GM18519 (cell line): Measurements from ENCODE around the gene ENTPD2.
"Not testable (repeated sequence)": the region's sequence is repeated elsewhere in the genome, so short reads cannot be mapped to it uniquely, and the experiment has no call there.

ENCODE experiments used
- ATAC-seq: cut with Tn5 transposase; IDR thresholded peaks from one replicate; pipeline ENCODE4 v1.9.1; 2021; ENCODE audit warnings: mild to moderate bottlenecking, moderate library complexity; ENCODE audit not compliant: unreplicated experiment, low FRiP score

Gene ENTPD2

DNA sequence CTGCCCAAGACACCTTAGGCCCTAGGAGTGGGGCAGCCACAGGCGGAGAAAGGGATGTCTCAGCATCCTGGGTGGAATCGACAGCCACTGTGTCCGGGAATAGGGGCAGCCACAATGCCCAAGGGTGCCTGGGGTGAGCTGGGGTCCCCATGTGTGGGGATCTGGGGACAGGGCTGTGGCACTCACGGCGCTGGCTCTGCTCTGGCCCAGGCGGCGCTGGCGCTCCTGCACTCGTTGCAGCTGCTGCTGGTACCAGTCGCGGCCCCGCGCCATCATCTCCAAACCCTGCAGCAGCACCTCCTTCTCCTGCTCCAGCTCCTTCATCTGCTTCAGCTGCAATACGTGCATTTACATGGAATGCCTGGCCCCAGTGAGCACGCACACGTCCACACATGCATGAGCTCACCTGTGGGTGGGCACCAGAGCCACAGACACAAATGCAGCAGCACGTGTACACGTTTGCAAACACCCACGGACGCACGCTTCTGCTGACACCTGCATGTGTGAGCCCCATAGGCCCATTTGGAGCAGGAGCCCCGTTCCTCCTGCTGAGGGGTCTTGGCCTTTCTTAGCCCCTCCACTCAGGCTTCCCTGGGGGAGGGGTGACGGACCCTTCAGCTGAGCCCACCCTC, 11.6 kb upstream of the ENTPD2 start:
- no peak for ATAC-seq

DNA sequence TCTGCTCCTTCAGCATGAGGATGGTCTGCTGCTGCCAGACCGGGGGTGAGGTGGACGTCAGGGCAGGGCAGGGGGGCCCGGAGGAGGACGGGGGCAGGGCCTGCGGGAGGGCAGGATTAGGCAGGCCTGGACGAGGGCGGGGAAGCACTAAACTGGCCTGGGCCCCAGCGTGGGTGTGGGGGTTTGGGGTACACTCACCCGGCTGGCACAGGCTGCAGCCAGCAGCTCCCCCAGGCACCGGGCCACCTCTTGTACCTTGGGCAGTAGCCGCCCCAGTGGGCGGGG, 11.0 kb upstream of the ENTPD2 start:
- ATAC-seq = no peak

DNA sequence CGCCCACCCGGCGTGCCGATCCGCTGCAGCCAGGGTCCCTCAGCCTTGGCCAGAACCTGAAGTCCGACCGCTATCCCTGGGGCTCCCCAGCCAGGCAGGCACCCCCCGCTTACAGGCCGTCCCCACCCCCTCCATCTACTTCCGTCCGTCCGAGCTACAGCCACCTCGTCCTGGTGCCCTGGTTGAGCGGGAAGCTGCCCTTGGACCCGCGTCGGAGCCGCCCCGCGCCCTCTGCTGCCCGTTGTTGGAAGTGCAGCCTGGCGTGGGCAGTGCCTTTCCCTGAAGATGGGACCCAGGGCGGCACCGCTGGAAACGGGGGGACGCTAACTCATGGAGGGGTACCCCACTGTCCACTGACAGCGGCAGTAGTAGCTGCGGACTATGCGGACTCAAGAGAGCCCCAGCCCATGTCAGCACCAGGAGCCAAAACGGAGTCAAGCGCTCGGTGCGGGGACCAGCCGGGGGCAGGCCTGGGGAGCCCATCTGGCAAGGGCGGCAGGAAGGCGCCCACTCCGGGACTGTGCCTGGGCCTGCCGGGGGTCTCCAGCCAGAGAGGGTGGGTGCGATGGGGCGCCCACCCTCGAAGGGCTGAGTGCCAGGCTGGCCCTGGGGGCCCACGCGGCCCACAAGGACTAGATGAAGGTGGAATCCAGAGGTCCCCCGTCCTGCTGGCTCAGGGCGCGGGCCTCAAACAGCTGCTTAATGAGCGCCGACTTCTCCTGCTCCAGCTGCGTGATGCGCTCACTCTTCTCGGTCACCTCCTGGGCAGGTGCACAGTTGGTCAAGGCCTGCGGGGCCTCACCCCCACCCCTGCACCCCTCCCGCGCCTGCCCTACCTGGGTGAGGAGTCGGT, 10.4 kb upstream of the ENTPD2 start:
- no peak for ATAC-seq

DNA sequence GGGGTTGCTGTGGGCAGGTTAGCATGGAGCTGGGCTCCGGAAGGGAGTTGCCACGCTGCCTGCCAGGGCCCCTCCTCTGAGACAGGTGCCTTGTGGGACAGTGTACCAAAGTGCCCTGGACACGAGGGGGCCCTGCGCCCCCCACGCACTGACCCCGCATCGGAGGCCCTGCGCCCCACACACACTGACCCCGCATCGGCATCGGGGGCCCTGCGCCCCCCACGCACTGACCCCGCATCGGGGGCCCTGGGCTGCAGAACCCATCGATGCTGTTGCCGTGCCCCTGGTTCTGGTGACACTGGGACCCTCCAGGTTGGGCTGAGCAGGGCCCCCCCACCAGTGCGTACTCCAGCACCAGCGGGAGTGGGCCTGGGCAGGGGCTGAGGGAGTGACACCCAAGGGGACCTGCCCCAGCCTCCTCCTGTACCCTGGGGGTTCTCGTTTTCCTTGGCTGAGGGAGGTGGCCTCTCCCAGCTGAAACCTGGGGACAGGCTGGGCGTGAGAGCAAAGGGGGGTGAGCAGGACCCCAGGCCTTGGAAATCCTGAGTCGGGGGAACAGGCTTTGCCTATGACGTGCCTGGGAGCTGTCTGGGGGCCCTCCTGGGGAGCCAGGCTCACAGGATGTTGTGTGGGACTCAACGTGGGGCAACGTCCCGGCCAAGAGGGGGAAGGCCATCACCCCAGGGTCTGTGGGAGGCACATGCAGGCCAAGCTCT, 9.6 kb upstream of the ENTPD2 start:
- ATAC-seq = no peak

DNA sequence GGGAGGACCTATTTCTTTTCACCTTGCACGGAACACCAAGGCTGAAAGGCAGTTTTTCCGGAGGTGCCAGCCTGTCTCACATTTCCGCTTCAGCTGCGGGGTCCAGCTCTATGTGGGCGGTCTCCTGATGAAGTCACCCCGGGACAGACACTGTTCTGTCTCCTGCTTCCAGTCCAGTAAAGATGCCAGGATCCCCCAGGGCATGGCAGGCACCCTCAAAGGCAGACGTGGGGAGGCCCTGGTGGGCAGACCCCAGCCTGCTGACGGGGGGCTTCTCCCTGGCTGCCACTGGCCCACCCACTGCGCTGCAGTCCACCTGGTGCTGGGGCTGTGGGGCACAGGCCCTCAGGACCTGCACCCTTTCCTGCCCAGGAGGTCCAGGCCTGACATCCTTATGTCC, 8.9 kb upstream of the ENTPD2 start:
- not testable (repeated sequence) for ATAC-seq

DNA sequence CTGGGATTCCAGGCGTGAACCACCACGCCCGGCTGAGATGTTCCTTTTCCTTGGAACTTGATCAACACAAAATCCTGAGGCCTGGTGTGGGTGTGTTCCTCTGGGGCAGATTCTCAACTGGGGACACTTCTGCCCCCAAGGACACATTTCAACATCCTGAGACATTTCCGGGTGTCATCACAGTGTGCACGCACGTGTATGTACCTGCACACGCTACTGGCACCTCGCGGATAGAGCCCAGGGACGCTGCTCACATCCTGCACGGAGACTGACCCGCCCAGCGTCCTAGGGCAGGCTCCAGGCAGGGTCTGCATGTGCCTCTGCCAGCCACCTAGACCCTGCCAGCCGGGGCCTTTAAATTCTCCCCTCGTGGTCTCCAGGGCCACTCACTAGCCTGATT, 8.5 kb upstream of the ENTPD2 start:
- no peak for ATAC-seq

DNA sequence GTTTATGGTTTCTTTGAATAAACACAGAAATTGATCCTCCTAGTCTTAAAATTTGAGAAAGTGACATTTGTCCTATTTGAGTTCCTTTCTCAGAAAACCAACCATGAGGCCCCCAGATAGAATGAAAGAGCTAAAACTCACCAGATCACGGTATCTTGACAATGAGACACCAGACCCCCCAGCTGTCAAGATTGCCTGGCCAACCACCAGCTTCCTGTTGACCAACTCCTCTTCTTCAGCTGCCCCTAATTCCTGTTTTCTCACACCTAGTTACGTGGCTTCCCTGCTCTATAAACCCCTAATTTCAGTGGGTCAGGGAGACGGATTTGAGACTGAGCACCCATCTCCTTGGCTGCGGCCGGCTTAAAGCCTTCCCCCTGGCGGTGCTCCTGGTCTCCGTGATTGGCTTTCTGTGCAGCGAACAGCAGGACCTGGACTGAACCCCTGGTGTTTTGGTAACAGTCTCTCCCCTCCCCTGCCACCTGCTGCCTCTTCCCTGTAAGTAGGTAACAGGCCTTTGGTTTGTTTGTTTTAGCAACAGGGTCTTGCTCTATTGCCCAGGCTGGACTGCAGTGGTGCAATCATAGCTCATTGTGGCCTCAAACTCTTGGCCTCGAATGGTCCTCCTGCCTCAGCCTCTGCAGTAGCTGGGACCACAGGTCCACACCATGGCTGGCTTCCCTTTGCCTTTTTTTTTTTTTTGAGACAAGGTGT, 4.8 kb upstream of the ENTPD2 start:
- ATAC-seq = no peak

DNA sequence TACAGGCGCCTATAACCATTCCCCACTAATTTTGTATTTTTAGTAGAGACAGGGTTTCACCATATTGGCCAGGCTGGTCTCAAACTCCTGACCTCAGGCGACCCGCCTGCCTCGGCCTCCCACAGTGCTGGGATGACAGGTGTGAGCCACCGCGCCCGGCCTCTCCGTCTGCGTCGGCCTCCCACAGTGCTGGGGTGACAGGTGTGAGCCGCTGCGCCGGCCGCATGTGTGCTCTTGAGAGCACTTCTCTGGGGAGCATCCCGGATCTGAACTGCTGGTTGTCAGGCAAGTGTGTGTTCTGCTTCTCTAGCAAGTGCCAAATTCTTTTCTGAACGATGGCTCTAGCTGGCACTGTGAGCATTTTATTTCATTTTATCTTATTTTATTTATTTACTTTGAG, 3.7 kb upstream of the ENTPD2 start:
- no peak for ATAC-seq

DNA sequence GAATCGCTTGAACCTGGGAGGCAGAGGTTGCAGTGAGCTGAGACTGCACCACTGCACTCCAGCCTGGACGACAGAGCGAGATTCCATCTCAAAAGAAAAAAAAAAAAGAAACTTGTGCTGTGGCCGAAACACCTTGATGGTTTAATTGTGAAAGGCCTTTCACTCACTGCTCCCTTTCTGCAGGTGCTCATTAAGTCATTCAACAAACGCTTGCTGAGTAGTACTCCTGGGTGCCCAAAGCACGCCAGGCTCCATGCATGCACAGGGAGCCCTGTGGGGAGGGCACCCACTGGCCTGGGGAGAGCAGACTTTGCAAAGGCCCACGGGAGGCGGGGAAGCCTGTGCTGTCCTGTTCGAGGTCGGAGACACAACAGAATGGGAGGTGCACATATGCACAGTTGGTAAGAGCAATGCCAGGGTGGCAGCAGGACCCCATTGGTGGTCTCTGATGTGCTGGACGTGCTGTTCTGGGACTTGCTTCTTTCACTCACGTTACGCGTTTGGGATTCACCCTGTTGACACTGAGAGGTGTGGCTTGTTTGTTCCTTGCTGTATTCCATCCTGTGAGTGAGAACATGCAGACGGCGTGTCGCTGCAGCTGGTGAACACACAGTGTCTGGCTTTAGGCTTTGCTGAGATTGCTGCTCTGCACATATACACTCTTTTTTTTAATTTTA, 3.0 kb upstream of the ENTPD2 start:
- no peak for ATAC-seq

DNA sequence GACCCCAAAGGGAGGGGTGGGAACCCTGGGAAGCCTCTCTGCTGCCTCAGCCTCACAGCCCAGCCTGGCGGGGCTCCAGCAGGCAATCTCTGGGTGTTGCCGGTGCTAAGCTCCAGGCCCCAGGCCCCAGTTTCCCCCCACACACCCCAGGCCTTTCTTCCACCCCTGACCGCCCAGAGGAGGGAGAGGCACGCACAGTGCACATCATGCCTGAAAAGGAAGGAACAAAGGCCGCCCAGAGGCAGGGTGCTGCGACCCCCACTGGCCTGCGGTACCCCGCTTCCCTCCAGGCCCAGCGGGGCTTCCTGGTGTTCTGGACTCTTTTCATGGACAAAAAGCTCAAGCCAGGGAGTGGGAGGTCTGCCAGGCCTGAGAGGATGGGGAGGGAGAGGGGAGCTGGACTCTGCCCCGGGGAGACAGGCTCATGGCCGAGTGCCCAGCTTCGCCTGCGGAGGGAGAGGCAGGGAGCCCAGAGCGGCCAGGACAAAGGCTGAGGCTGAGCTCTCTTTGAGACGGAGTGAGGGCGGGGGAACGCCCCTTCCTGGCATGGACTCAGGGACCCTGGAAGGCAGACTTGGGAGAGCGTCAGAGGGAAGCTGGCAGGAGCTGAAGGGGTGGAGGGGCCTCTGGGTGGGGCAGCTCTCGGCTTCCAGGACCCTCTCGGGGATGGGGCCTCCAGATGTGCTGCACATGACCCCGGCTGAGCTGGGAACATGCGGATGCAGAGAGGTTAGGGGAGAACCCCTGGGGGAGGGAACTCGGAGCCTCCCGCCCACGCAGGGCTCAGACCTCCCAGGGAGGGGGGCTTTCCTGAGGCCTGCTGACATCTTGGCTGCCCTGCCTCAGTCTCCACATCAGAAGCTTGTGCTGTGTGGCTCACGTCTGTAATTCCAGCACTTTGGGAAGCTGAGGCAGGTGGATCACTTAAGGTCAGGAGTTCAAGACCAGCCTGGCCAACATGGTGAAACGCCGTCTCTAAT, 1.8 kb upstream of the ENTPD2 start:
- ATAC-seq = no peak

DNA sequence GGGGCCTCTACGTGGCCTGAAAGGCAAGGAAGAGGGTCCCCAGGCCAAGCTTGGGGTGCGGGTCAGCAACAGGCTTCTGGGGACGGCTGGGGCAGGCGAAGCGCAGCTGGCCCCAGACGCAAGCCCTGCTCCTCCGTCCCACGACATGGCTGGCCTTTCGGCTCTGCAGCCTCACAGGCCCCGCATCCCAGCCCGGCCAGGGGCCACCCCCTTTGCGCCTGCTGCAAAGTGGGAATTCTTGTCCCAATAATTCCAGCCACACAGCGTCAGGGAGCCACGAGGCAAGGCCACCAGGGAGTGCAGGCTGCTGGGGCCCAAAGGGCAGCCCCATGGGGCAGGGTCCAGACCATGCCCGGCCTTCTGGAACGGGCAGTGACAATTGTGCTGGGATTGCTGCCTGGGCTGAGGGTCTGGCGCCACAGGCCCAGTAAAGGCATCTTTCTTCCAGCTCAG, 1.1 kb upstream of the ENTPD2 start:
- no peak for ATAC-seq

DNA sequence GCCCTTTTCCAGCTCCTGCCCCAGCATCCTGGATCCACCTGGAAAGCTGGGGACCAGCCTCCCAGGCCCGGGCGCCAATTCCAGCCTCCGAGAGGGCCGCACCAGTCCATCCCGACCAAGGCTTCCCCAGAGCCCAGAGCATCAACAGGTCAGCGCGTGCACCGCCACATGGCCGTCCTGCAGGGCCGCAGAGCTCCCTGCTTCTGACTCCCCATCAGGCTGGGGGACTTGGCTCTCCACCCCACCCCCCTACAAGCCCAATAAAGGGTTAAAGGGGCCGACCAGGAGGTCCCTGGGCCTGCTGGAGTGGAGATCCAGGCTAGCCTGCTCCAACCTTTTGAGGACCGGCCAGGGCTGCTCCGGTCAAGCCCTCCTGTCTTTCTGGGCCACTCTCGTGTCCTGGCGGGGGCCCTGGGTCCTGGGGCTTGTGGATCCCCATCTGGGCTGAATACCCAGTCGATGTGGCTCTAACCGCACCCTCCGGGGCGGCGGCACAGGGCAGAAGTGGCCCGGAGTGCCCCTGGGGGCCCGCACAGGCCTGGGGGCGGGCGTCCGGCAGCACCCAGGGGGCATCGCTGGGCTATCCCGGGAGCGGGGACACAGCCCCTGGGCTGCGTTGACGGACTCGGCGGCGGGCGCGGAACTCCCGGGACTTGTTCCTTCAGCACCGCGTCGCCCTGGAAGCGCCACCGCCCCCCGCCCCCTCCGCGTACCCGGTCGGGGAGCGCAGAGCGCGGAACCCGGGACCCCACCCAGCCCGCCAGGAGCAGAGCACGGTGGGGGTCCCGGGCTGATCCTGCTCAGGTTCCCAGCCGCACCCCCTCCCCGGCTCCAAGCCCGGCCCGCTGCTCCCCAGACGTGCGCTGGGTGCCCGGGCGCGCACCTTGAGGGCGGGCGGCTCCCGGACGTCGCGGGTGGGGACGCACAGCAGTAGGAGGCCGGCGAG, 590 bp downstream of the ENTPD2 start:
- no peak for ATAC-seq

DNA sequence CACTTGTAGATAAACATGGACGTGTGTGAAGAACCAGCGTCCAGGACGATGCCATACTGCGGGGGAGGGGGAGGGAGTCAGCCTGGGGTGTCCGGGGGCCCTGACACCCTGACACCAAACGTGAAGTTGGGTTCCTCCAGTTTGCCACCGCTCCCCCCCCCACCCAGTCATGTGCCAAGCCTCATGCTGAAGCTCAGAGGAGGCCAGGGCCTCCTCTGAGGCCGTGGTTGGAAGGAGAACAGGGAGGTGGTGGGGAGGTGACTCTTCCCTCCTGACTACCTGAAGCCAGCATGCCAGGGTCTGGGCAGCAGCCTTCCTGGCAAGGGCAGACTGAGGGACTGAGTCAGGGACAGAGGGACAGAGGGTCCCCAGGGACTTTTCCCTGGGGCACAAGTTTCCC, 1.6 kb downstream of the ENTPD2 start:
- ATAC-seq = no peak

DNA sequence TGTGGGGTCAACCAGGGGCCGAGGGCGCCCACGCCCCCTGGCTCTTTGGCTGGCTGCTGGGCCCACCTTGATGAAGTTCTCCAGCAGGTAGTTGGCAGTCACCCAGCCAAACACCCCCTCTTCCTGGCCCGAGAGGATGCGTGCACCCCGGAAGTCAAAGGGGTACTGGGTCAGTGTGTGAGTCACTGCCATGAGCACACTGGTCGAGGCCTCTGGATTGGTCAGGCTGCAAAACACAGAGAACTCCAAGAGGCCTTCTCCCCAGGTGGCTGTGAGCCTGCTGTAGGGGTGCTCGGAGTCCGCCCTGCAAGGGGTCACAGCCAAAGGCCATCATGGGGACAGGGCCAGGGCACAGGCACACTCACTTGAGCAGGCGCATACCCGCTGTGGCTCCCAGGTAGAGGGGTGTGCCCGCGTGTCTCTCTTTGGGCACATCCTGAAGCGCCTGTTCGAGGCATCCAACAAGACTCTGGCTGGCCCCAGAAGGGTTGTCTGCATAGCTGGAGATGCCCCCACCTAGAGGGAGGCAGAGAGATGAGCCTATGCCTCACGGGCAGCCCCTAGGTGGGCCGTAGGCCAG, 2.6 kb downstream of the ENTPD2 start:
- no peak for ATAC-seq

DNA sequence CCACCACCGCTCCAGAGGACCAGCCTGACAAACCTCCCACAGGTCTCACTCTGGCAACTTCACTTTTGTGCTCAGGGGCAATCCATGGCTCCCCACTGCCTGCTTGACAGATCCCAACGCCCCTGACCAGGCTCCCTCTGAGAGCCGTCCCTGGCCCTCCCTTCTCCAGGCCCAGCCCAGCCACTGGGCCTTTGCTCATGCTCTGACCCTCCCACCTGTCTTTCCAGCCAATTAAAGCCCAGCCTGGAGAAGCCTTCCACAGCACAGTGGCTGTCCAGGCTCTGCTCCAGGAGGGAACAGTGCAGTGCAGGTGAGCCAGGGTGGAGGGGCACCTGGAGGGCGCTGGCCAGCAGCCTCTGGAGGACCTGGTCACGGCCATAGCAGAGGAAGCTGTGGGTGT, 3.3 kb downstream of the ENTPD2 start:
- ATAC-seq = no peak

DNA sequence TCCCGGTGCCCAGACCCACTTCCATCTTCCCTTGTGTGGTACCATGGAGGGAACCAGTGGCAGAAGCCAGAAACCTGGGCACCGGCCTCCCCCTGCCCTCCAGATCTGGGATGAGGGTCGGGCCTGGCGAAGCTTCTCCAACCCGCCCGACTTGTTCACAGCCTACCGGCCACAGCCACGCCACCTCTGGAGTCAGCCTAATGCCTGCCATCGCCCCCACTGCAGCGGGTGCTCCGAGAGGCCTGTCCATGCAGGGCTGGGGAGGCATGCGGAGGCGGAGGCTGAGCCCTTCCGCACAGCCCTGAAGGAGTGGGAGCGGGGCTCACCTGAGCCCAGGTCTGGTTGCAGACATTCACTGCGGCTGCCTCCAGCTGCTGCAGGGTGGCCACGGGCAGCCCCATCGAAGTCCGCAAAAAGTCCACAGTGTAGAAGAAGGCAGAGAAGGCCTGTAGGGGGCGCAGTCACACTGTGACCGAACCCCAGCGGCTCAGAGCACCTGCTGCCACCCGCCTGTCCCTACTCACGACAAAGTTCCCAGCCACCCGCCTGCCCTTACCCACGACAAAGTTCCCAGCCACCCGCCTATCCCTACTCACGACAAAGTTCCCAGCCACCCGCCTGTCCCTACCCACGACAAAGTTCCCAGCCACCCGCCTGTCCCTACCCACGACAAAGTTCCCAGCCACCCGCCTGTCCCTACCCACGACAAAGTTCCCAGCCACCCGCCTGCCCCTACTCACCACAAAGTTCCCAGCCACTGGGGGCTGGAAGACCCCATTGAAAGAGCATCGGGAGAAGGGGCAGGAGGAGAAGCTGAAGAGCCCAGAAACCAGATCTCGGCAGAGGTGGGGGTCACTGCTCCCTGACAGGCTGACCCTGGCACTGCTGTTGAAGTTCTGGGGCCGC, 4.1 kb downstream of the ENTPD2 start:
- ATAC-seq = no peak
